Peyer's patch (tissue), 4 donors: ENCODE data around the gene SLC44A3. TPM values are rescaled to one million over a fixed set of nuclear protein-coding genes. Genes with fewer than 3 reads are reported as not detected.
A peak's percentile ranks its signal among the peaks of the same experiment; 100 is the strongest.

Experiments
- DNase-seq, 3 donors: peaks; one replicate each; pipeline ENCODE4 v3.0.0-alpha.2; 2017 to 2019
- H3K27ac ChIP-seq, 4 donors: fragments of 200-600 bp; sonication (generic); one replicate each; pipeline ENCODE4 v1.5.1; 2016 to 2019
- H3K27me3 ChIP-seq, 2 donors: fragments of 200-600 bp; sonication (generic); one replicate each; pipeline ENCODE4 v1.5.1; 2019
- H3K36me3 ChIP-seq, 3 donors: fragments of 200-600 bp; sonication (generic); one replicate each; pipeline ENCODE4 v1.5.1; 2016 to 2019
- H3K4me1 ChIP-seq, 4 donors: fragments of 200-600 bp; sonication (generic); one replicate each; pipeline ENCODE4 v1.5.1; 2016 to 2019
- H3K4me3 ChIP-seq, 4 donors: fragments of 200-600 bp; sonication (generic); 1 replicate in 3 of 4; 2 replicates in 1 of 4; pipeline ENCODE4 v1.5.1; 2016 to 2019; ENCODE audit warnings: mild to moderate bottlenecking in 1 of 4
- H3K9me3 ChIP-seq, 4 donors: fragments of 200-600 bp; sonication (generic); one replicate each; pipeline ENCODE4 v1.5.1; 2016 to 2019; ENCODE audit warnings: mild to moderate bottlenecking in 1 of 4
- CTCF ChIP-seq, 6 experiments: fragments of 450-650 bp in 4 of 6; fragments of 200-600 bp in 2 of 6; sonication (generic) in 1 of 6; IDR thresholded peaks; one replicate each; pipeline ENCODE4 v1.5.1; 2017 to 2019; ENCODE audit warnings: antibody characterized with exemption in 6 of 6, mild to moderate bottlenecking in 3 of 6, moderate library complexity in 1 of 6
- POLR2A ChIP-seq, 2 donors: fragments of 450-650 bp; IDR thresholded peaks; one replicate each; pipeline ENCODE4 v1.5.1; 2017; ENCODE audit warnings: antibody characterized with exemption in 2 of 2, mild to moderate bottlenecking in 2 of 2, moderate library complexity in 2 of 2
- total RNA-seq, 4 donors: library from RNA; depleted of rRNA; stranded (reverse); fragments of >200 nt; gene quantifications; one replicate each; pipeline ENCODE4 v1.1.0, GENCODE V29; 2016

Gene SLC44A3
- total RNA-seq, 4 donors from 2014 or later = 26.4 to 49.0 (median 40.0) TPM

DNA sequence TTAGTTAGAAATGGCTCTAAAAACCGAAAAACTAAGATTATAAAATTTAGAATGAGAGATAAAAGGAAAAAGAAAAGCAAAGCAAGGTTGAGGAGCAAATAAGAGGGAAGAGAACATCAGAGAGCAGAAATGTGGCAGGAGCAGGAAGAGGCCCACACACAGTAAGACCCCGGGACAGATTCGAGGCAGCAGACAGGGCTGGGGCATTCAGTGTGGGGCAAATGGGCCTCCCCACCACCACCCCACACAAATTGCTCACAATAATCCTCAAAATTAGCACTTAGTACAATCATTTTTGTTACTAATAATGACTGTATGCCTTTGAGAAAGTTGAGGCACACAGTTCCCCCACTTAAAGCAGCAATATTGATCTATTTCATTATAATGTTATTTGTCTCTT lies 17.1 kb upstream of the SLC44A3 start:
- peaks cover 0 to 52% (median 2%) of the 10 kb centered on the region in 4 donors for H3K4me1 ChIP-seq
- no peaks in the 10 kb centered on the region for H3K27me3 ChIP-seq
- peak overlapping the region in 2 of 4 donors; percentile 55 to 56 for H3K27ac ChIP-seq
- no peaks in the 10 kb centered on the region for H3K9me3 ChIP-seq
- H3K36me3 ChIP-seq = no peaks in the 10 kb centered on the region
- no peak overlapping the region for H3K4me3 ChIP-seq
- no peak for DNase-seq
- TF ChIP-seq CTCF (IDR thresholded peaks at IDR 0.05) (no peak), POLR2A (IDR thresholded peaks at IDR 0.05) (no peak)

DNA sequence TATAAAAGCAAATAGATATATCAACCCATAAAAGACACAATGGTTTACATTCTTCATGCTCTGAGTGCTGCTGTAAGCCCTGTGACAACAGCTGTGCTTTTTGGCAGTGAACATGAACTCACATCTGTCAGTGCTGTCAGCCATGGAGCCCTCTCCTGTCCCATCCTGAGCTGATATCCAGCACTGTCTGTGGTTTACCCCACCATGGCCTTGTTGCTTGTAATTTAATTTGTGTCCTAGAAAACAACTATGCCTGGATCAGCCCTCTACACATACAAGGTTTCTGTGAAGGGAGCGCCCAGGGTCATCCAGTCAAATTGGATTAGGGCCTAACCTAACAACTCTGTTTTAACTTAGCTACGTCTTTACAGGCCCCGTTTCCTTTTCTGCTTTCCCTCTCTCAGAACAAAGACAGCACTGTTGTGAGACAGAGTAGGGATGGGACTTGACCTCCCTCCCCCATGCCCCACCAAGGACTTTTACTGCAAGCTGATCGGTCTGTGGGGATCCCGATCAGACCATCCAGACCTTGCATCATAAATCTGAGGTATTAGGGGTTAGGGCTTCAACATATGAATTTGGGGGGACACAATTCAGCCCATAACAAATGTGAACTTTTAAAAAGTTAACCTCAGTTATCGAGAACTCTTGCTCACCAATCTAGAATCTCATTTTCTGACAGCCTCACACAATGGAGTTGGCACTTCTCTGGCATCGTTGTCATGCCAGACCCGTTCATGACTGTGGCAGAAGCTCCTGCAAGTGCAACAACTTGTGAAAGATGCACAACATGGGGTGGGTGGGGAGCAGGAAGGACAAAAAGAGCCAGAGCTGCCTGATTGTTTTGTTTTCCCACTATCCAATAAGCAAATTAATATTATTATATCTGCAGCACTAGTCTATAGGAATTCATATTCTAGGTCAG lies 16.4 kb upstream of the SLC44A3 start:
- TF ChIP-seq CTCF (IDR thresholded peaks at IDR 0.05) (no peak), POLR2A (IDR thresholded peaks at IDR 0.05) (no peak)
- Histone ChIP-seq H3K9me3 (no peaks in the 10 kb centered on the region), H3K36me3 (no peaks in the 10 kb centered on the region), H3K4me1 (peaks cover 0 to 55% (median 2%) of the 10 kb centered on the region in 4 donors), H3K27me3 (no peaks in the 10 kb centered on the region), H3K4me3 (no peak overlapping the region), H3K27ac (peak overlapping the region in 2 of 4 donors; percentile 55 to 56)
- DNase-seq = no peak

- H3K4me1 ChIP-seq = peaks cover 0 to 55% (median 2%) of the 10 kb centered on the region in 4 donors
- no peak for DNase-seq
- H3K27me3 ChIP-seq = no peaks in the 10 kb centered on the region
- no peak overlapping the region for H3K4me3 ChIP-seq
- no peak for TF ChIP-seq POLR2A (IDR thresholded peaks at IDR 0.05)
- no peak for TF ChIP-seq CTCF (IDR thresholded peaks at IDR 0.05)
- H3K27ac ChIP-seq = peak overlapping the region in 1 of 4 donors; percentile 56
- no peaks in the 10 kb centered on the region for H3K9me3 ChIP-seq
- H3K36me3 ChIP-seq = no peaks in the 10 kb centered on the region
Observed at GRCh38 chr1:94804442-94804837, 15.7 kb upstream of the SLC44A3 start.

- TF ChIP-seq POLR2A (IDR thresholded peaks at IDR 0.05) (no peak), CTCF (IDR thresholded peaks at IDR 0.05) (peak; percentile 77 to 97 (median 93))
- Histone ChIP-seq H3K4me3 (no peak overlapping the region), H3K36me3 (no peaks in the 10 kb centered on the region), H3K27me3 (no peaks in the 10 kb centered on the region), H3K27ac (no peak overlapping the region), H3K9me3 (no peaks in the 10 kb centered on the region), H3K4me1 (peaks cover 0 to 55% (median 2%) of the 10 kb centered on the region in 4 donors)
- peak in 2 of 3 donors; percentile 26 to 77 for DNase-seq
Observed at GRCh38 chr1:94805912-94806311, 14.2 kb upstream of the SLC44A3 start.

- TF ChIP-seq CTCF (IDR thresholded peaks at IDR 0.05) (no peak), POLR2A (IDR thresholded peaks at IDR 0.05) (no peak)
- DNase-seq = no peak
- H3K9me3 ChIP-seq = no peaks in the 10 kb centered on the region
- H3K4me1 ChIP-seq = peaks cover 0 to 50% (median 2%) of the 10 kb centered on the region in 4 donors
- no peak overlapping the region for H3K4me3 ChIP-seq
- no peaks in the 10 kb centered on the region for H3K27me3 ChIP-seq
- no peaks in the 10 kb centered on the region for H3K36me3 ChIP-seq
- no peak overlapping the region for H3K27ac ChIP-seq
Observed at GRCh38 chr1:94806441-94806871, 13.7 kb upstream of the SLC44A3 start.
